Stimulated activated CD8-positive, alpha-beta memory T cell treated with anti-CD3 and anti-CD28 coated beads, Interleukin-7, amount 100 ng/mL, for 4 hours (primary cell): ENCODE measurements around the gene NEGR1.

Experiments used
- DNase-seq, 2 donors: peaks; one replicate each; pipeline ENCODE4 v3.0.0-alpha.2; 2020; ENCODE audit warnings: low read depth in 2 of 2

Gene NEGR1

GRCh38 chr1:71488555-71489252, 793.6 kb downstream of the NEGR1 start:
- DNase-seq, result no peak

DNA sequence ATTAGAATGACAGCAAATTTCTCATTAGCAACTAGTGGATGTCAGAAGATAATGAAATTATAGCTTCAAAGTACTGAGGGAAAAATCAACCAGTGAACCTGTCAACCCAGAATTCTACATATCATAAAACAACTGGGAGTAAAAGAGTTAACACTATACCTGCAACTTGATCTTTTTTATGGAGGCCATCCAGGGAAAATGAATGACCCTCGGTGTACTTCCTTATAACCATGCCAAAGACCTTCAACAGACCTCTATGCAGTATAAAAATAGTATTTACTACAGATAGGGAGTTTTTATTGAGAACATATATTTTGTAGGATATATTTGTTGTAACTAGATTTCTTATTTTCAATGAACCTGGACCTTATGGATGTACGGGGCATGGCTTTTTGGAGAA, 809.0 kb downstream of the NEGR1 start:
- no peak for DNase-seq

DNA sequence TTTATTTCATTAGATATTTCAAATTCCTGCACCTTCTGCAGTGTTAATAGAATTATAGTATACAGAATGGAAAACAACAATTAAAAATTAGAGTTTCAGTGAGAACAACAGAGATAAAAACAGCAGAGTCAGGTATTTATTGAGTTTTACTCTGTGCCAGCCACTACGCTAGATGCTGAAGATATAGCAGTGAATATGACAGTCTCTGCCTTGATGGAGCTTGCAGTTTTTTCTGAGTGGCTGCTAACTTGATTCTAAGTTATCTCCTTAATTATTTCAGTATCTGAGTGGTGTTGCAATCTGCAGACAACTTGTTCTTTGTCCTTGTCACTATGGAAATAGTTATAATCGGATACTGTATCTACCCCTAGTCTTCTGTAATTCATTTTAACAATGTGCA, 817.2 kb downstream of the NEGR1 start:
- no peak for DNase-seq

GRCh38 chr1:71464016-71464415, 818.3 kb downstream of the NEGR1 start:
- DNase-seq, result no peak

DNA sequence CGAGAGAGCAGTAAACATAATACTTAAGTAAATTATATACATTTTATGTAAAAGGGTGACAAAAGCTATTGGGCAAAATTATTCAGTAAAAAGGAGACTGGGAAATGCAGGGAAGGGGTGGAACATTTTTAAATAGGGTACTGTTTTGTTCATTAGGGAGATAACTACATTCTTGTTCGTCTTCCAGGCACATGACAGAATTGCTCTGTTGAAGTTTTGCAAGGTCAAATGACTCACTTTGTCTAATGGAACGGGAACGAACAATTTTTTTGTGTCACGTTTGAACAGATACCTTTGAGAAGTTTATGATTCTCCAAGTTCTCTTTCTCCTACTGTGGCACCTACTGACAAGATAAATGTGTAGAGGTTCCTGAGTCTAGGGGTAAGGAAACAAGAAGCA, 819.2 kb downstream of the NEGR1 start:
- no peak for DNase-seq

GRCh38 chr1:71462247-71462646, 820.1 kb downstream of the NEGR1 start:
- no peak for DNase-seq

- no peak for DNase-seq
Observed at GRCh38 chr1:71461416-71461815, 820.9 kb downstream of the NEGR1 start.

DNA sequence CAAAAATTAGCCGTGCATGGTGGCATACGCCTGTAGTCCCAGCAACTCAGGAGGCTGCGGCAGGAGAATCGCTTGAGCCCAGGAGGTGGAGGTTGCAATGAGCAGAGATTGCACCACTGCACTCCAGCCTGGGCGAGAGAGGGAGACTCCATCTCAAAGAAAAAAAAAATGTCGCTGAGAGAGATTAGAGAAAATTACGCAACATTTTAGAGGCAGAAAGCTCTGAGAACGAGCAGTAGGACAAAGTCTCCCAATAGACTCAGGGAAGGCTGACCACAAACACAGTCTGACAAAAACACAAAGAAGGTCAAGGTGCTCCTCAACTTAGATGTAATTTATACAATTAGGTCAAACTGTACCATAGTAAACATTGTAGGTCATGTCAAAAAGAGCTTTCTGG, 833.9 kb downstream of the NEGR1 start:
- DNase-seq, result no peak

DNA sequence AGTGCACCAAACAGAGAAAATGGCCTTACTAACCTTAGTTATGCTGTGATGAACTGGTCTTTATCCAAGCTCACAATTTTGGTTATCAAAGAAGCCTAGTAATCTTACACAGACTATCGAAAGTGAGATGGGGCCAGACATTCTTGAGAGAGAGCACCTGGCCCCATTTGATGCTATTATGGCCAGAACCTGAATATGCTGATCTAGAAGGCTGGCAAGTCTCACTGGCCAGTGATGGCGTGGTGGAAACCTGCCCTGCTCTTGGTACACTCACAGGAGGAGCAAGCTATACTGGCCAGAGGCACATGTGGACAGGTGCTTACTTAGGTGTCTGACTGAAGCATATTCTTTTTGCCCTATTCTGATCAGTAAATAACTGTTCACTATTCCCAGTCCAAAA, 843.7 kb downstream of the NEGR1 start:
- no peak for DNase-seq

- no peak for DNase-seq
Observed at GRCh38 chr1:71435951-71436350, 846.4 kb downstream of the NEGR1 start.

DNA sequence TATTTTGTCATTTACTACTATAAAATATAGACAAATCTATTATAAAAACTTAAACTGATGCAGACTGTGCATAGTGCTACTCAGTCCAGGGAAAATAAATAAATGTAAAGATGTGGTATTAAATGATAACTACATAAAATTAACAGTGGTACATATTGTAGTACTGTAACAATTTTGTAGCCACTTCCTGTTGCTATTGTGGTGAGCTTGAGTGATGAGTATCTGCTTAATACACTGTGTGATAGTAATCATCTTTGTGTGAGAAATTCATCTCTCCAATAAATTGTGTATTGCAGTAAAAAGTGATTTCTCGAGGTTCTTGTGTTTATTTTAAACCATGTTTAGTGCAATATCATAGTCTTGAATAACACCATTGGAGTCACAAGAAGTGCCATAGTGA, 848.1 kb downstream of the NEGR1 start:
- DNase-seq, result no peak

- DNase-seq, result no peak
Observed at GRCh38 chr1:71428029-71428428, 854.3 kb downstream of the NEGR1 start.

GRCh38 chr1:71427066-71427465, 855.3 kb downstream of the NEGR1 start:
- no peak for DNase-seq

GRCh38 chr1:71424536-71424935, 857.8 kb downstream of the NEGR1 start:
- DNase-seq, result no peak

DNA sequence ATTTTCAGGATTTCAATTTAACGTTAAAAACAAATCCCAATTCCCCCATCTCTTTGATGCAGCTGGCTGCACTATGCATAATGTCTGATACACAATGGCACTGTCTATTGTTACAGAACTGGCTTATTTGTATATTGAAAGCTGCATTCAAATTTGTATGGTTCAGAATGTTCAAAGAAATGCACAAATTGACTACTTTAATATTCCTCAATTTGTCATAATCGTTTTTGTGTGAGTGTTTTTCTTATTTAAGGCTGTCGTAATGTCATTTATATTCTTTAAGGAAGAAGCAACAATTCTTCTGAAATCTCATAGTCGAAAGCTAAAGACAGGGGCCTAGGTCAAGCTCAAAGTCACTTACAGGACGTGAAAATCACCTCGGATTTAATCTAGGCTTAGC, 860.1 kb downstream of the NEGR1 start:
- DNase-seq, result no peak

DNA sequence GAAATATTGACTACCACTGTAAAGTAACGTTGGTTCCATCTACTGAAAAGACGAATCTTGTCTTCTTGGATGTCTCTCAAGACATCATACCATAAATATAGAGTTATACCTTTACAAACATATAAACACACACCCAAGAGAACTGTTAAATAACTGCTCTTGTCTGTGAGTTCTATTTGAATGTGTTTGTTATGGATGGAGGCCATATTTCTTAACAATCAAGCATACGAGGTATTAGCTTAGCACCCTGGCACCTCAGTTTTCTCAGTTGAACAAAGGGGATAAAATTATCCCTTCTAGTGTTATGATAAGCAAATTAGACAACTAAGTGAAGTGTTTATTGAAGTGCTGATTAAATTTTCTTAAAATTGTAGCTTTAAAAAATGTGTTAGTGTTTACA, 864.9 kb downstream of the NEGR1 start:
- DNase-seq, result no peak

DNA sequence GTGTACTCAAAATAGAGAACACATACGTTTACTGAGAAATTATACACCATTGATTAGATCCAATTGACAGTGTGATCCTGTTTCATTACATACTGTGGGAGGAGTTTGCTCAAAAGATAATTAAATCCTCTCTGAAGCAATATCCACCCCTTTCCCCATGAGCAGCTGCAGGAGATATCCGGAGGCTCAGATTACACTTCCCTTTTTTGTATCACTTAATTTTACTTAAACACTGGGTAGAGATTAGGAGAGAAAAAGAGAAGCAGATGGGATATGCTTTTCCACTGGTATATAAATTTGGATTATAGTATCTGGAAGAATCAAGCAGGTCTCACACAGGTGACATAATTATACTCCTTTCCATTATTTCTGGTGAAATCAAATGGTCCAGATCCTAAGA, 868.2 kb downstream of the NEGR1 start:
- no peak for DNase-seq

- DNase-seq, result no peak
Observed at GRCh38 chr1:71413441-71414175, 868.7 kb downstream of the NEGR1 start.

GRCh38 chr1:71400050-71400449, 882.3 kb downstream of the NEGR1 start:
- DNase-seq, result no peak

DNA sequence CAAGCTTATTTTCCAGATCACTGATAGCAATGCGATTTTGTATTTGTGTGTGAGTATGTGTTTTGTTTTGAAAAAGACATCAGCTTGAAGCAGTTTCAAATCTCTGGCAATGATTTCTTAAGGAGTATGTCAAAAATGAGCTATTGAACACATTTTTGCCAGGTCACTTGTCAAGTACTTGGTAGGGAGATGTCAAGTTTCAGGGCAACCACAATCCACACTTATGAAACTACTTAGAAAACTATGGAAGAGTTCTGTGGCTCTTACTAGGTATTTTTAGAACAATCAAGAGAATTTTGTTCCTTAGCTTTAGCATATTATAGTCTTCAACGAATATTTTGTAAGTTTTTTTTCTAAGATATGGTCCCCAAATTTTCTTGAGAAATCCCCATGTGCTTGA, 882.7 kb downstream of the NEGR1 start:
- DNase-seq, result no peak

GRCh38 chr1:71393301-71393700, 889.0 kb downstream of the NEGR1 start:
- no peak for DNase-seq

DNA sequence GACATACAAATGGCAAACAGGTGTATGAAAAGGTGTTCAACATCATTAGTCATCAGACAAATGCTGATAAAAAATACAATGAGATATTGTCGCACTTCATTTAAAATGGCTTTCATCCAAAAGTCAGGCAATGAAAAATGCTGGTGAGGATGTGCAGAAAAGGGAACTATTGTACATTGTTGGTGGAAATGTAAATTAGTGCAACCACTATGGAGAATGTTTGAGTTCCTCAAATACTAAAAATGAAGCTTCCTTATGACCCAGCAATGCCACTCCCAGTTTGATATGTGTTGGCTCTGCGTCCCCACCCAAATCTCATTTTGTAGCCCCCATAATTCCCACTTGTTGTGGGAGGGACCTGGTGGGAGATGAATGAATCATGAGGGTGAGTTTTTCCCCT, 891.8 kb downstream of the NEGR1 start:
- no peak for DNase-seq

GRCh38 chr1:71377886-71378285, 904.5 kb downstream of the NEGR1 start:
- DNase-seq, result no peak

GRCh38 chr1:71372496-71372895, 909.8 kb downstream of the NEGR1 start:
- DNase-seq, result no peak
